ENCODE results near the gene HOXA13. TPM values are rescaled to one million over a fixed set of nuclear protein-coding genes. Genes with fewer than 3 reads are reported as not detected.

Gene HOXA13
- total and polyA plus RNA-seq, 2 experiments from 2014 or later, result not detected

DNA sequence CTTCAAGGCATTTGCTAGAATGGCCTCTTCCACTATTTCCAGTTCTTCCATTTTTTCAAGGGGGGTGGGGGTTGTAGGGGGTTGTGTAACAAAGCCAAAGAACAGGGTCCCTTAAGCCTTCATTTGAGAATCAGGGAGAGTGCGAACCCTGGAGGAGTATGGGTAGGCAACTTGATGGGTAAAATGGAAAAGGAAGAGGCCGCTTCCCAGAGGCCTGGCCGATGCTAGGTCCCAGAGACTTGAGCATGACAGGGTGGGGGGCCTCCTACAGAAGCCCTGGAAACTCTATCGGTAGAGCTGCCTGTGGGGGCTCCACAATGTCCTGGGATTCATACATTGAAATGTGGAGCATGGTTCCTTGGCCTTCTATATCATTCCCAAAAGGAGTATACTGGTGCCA lies 9.1 kb upstream of the HOXA13 start (continued):
- TF ChIP-seq, protein P1, sequence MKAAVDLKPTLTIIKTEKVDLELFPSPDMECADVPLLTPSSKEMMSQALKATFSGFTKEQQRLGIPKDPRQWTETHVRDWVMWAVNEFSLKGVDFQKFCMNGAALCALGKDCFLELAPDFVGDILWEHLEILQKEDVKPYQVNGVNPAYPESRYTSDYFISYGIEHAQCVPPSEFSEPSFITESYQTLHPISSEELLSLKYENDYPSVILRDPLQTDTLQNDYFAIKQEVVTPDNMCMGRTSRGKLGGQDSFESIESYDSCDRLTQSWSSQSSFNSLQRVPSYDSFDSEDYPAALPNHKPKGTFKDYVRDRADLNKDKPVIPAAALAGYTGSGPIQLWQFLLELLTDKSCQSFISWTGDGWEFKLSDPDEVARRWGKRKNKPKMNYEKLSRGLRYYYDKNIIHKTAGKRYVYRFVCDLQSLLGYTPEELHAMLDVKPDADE (IDR thresholded peaks at IDR 0.05), result no peak
- no peak for TF ChIP-seq CREB1 (CRISPR knock-in tag; IDR thresholded peaks at IDR 0.05; ENCODE audit: low read depth)
- no peak for TF ChIP-seq STAT1 (IDR thresholded peaks at IDR 0.05; ENCODE audit: unreplicated experiment)
- no peak for TF ChIP-seq ZNF331 (CRISPR knock-in tag; IDR thresholded peaks at IDR 0.05; ENCODE audit: low read depth)
- TF ChIP-seq, protein P2, sequence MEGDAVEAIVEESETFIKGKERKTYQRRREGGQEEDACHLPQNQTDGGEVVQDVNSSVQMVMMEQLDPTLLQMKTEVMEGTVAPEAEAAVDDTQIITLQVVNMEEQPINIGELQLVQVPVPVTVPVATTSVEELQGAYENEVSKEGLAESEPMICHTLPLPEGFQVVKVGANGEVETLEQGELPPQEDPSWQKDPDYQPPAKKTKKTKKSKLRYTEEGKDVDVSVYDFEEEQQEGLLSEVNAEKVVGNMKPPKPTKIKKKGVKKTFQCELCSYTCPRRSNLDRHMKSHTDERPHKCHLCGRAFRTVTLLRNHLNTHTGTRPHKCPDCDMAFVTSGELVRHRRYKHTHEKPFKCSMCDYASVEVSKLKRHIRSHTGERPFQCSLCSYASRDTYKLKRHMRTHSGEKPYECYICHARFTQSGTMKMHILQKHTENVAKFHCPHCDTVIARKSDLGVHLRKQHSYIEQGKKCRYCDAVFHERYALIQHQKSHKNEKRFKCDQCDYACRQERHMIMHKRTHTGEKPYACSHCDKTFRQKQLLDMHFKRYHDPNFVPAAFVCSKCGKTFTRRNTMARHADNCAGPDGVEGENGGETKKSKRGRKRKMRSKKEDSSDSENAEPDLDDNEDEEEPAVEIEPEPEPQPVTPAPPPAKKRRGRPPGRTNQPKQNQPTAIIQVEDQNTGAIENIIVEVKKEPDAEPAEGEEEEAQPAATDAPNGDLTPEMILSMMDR (conservative IDR thresholded peaks at IDR 0.05; ENCODE audit: low read depth in 2 of 2), result no peak

DNA sequence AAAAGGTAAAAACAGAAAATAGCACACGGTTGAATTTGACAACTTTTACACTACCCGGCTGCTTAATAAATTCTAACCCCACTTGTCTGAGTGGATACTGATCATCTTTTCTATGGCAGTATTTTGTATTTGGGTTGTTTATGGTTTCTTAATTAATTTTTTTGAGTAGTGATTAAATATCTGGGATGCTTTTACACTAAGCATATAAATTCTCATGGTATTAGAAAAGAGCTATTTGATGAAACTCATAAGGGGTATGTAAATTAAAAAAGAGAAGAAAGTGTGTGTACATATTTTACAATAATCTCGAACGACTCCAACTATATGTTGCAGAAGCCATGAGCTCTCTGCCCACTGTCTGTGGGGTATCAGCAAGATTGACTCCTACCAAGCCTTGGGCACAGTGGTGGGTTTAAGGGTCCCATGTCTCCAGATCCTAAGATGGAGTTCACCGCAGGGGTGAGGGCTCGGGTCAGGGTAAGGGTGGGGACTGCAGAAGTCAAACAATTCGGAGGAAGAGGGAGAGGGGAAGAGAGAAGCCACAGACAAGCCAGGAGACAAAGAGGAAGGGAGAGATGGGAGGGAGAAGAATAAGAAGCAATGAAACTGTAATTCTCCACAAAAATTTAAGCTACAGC lies 7.6 kb upstream of the HOXA13 start:
- ATAC-seq (no peak), DNase-seq (ENCODE audit: low spot score) (no peak)
- peaks cover 10% of the 10 kb centered on the region for H3K4me1 Mint-ChIP-seq
- H3K9me3 Mint-ChIP-seq, result no peaks in the 10 kb centered on the region; the same call in 2 of the 3 replicates
- peaks cover 100% of the 10 kb centered on the region for H3K27me3 Mint-ChIP-seq (ENCODE audit: insufficient read depth, low read depth, poor library complexity)
- no peak overlapping the region for H3K4me3 ChIP-seq
- H3K27ac ChIP-seq (ENCODE audit: low read depth), result no peak overlapping the region
- H3K36me3 Mint-ChIP-seq (ENCODE audit: low read depth), result no peaks in the 10 kb centered on the region
- no peak overlapping the region for H3K27ac Mint-ChIP-seq
- TF ChIP-seq EZH2phosphoT487 (IDR thresholded peaks at IDR 0.05; ENCODE audit: unreplicated experiment) (peak; percentile 12), POLR2AphosphoS5 (IDR thresholded peaks at IDR 0.05; ENCODE audit: low read depth) (no peak), EZH2 (IDR thresholded peaks at IDR 0.05; ENCODE audit: low read depth, unreplicated experiment) (peak; percentile 72)
- no peak overlapping the region for H3K4me3 Mint-ChIP-seq
- H3K4me1 ChIP-seq (ENCODE audit: insufficient read depth), result peaks cover 24% of the 10 kb centered on the region; the same call in 1 of the 2 replicates
- H2AFZ ChIP-seq, result no peak overlapping the region
- H3F3A ChIP-seq (replicated peaks; ENCODE audit: low read depth), result peaks cover 51% of the 10 kb centered on the region
- peaks cover 50% of the 10 kb centered on the region for H4K20me1 ChIP-seq (replicated peaks; ENCODE audit: insufficient read depth)
- no peaks in the 10 kb centered on the region for H3K79me2 ChIP-seq (replicated peaks; ENCODE audit: insufficient read depth)
- peaks cover 100% of the 10 kb centered on the region for H3K27me3 ChIP-seq (ENCODE audit: insufficient read depth)
- H3K4me2 ChIP-seq, result no peak overlapping the region
- H3K9me2 ChIP-seq (ENCODE audit: insufficient read depth), result no peaks in the 10 kb centered on the region
- H3K36me3 ChIP-seq (ENCODE audit: insufficient read depth), result no peaks in the 10 kb centered on the region

Data from GM23338 (cell line).